Activated naive CD8-positive, alpha-beta T cell treated with anti-CD3 and anti-CD28 coated beads, Interleukin-2, amount 10 ng/mL, durations not matched to agents 7 days and 5 days (primary cell): ENCODE data around the gene ACOT12. TPM values are rescaled to one million over a fixed set of nuclear protein-coding genes. Genes with fewer than 3 reads are reported as not detected.
"Not testable (repeated sequence)": the region's sequence is repeated elsewhere in the genome, so short reads cannot be mapped to it uniquely, and the experiment has no call there.

Source experiments
- ATAC-seq: fragments of 150-1000 bp; cut with Tn5 transposase; one replicate; pipeline ENCODE4 v1.10.0; 2021; ENCODE audit warnings: low read depth, moderate library complexity
- POLR2A ChIA-PET: fragments of 350-600 bp; sonication (Branson Sonifier 250); formaldehyde crosslinking; loops from one replicate; lab custom pipeline; 2021; ENCODE audit warnings: antibody characterized with exemption; lab: Charles Lee
- DNase-seq: peaks from one replicate; pipeline ENCODE4 v3.0.0; 2021
- H3K27ac Mint-ChIP-seq: one replicate; pipeline ENCODE4 v1.8.0; 2022; ENCODE audit warnings: mild to moderate bottlenecking, mixed read lengths
- H3K27me3 Mint-ChIP-seq: one replicate; pipeline ENCODE4 v1.8.0; 2022; ENCODE audit warnings: mild to moderate bottlenecking, moderate library complexity, mixed read lengths
- H3K36me3 Mint-ChIP-seq: one replicate; pipeline ENCODE4 v1.8.0; 2021; ENCODE audit warnings: mild to moderate bottlenecking, mixed read lengths
- H3K4me1 Mint-ChIP-seq: one replicate; pipeline ENCODE4 v1.8.0; 2021; ENCODE audit warnings: mixed read lengths
- H3K4me3 Mint-ChIP-seq: one replicate; pipeline ENCODE4 v1.8.0; 2022; ENCODE audit warnings: mild to moderate bottlenecking, moderate library complexity, mixed read lengths
- H3K9me3 Mint-ChIP-seq: one replicate; pipeline ENCODE4 v1.8.0; 2021; ENCODE audit warnings: mixed read lengths
- total RNA-seq, 2 experiments: library from RNA; stranded (reverse); gene quantifications; one replicate each; pipeline ENCODE4 v1.2.3, GENCODE V29; 2021

The ACOT12 gene
- total RNA-seq, 2 experiments from 2014 or later: not detected

GRCh38 chr5:81417052-81417451 is 23.1 kb upstream of the ACOT12 start:
- Mint-ChIP-seq H3K27ac (no peak overlapping the region), H3K36me3 (peaks cover 5% of the 10 kb centered on the region), H3K4me3 (no peak overlapping the region), H3K27me3 (no peaks in the 10 kb centered on the region), H3K4me1 (peaks cover 22% of the 10 kb centered on the region), H3K9me3 (no peaks in the 10 kb centered on the region)
- ATAC-seq (no peak), DNase-seq (no peak)
- POLR2A ChIA-PET: no interaction called here

GRCh38 chr5:81409896-81410295 is 16.0 kb upstream of the ACOT12 start:
- Mint-ChIP-seq H3K4me1 (no peaks in the 10 kb centered on the region), H3K27me3 (peaks cover 2% of the 10 kb centered on the region), H3K4me3 (no peak overlapping the region), H3K9me3 (no peaks in the 10 kb centered on the region), H3K27ac (no peak overlapping the region), H3K36me3 (peaks cover 1% of the 10 kb centered on the region)
- POLR2A ChIA-PET: no interaction called here
- no peak for ATAC-seq
- no peak for DNase-seq

- no peaks in the 10 kb centered on the region for H3K4me1 Mint-ChIP-seq
- POLR2A ChIA-PET: no interaction called here
- DNase-seq: no peak
Measured at GRCh38 chr5:81409361-81409760, 15.4 kb upstream of the ACOT12 start.

GRCh38 chr5:81408496-81408895 is 14.6 kb upstream of the ACOT12 start:
- Mint-ChIP-seq H3K4me3 (no peak overlapping the region), H3K9me3 (no peaks in the 10 kb centered on the region), H3K27me3 (peaks cover 5% of the 10 kb centered on the region), H3K27ac (no peak overlapping the region), H3K36me3 (peaks cover 1% of the 10 kb centered on the region), H3K4me1 (no peaks in the 10 kb centered on the region)
- DNase-seq (no peak), ATAC-seq (no peak)
- POLR2A ChIA-PET: no interaction called here

More at GRCh38 chr5:81409361-81409760, 15.4 kb upstream of the ACOT12 start:
- H3K27ac Mint-ChIP-seq: no peak overlapping the region
- H3K36me3 Mint-ChIP-seq: peaks cover 1% of the 10 kb centered on the region
- H3K4me3 Mint-ChIP-seq: no peak overlapping the region
- ATAC-seq: no peak
- H3K9me3 Mint-ChIP-seq: no peaks in the 10 kb centered on the region
- H3K27me3 Mint-ChIP-seq: peaks cover 2% of the 10 kb centered on the region

GRCh38 chr5:81407811-81408210 is 13.9 kb upstream of the ACOT12 start:
- H3K36me3 Mint-ChIP-seq, DNase-seq, H3K9me3 Mint-ChIP-seq, H3K27me3 Mint-ChIP-seq, POLR2A ChIA-PET, ATAC-seq, H3K4me1 Mint-ChIP-seq, H3K27ac Mint-ChIP-seq, H3K4me3 Mint-ChIP-seq: not testable (repeated sequence)

GRCh38 chr5:81405126-81405891 is 11.4 kb upstream of the ACOT12 start:
- H3K4me3 Mint-ChIP-seq: no peak overlapping the region
- H3K27me3 Mint-ChIP-seq: peaks cover 18% of the 10 kb centered on the region
- no peaks in the 10 kb centered on the region for H3K9me3 Mint-ChIP-seq
- H3K36me3 Mint-ChIP-seq: peaks cover 1% of the 10 kb centered on the region
- ATAC-seq (no peak), DNase-seq (no peak)
- H3K4me1 Mint-ChIP-seq: no peaks in the 10 kb centered on the region
- H3K27ac Mint-ChIP-seq: no peak overlapping the region
- POLR2A ChIA-PET: no interaction called here

GRCh38 chr5:81402192-81402930 is 8.4 kb upstream of the ACOT12 start:
- Mint-ChIP-seq H3K9me3 (peaks cover 2% of the 10 kb centered on the region), H3K4me3 (no peak overlapping the region), H3K36me3 (no peaks in the 10 kb centered on the region), H3K27me3 (peaks cover 24% of the 10 kb centered on the region), H3K4me1 (peaks cover 1% of the 10 kb centered on the region), H3K27ac (no peak overlapping the region)
- no peak for DNase-seq
- POLR2A ChIA-PET: no interaction called here
- no peak for ATAC-seq

- Mint-ChIP-seq H3K9me3 (peaks cover 2% of the 10 kb centered on the region), H3K4me1 (peaks cover 1% of the 10 kb centered on the region), H3K27ac (no peak overlapping the region), H3K27me3 (peaks cover 34% of the 10 kb centered on the region), H3K36me3 (no peaks in the 10 kb centered on the region), H3K4me3 (no peak overlapping the region)
- POLR2A ChIA-PET: no interaction called here
- no peak for DNase-seq
- no peak for ATAC-seq
Measured at GRCh38 chr5:81401266-81401665, 7.3 kb upstream of the ACOT12 start.

GRCh38 chr5:81400375-81400774 is 6.4 kb upstream of the ACOT12 start:
- H3K27ac Mint-ChIP-seq: no peak overlapping the region
- no peak for DNase-seq
- H3K27me3 Mint-ChIP-seq: peaks cover 41% of the 10 kb centered on the region
- H3K9me3 Mint-ChIP-seq: peaks cover 2% of the 10 kb centered on the region
- peaks cover 1% of the 10 kb centered on the region for H3K4me1 Mint-ChIP-seq
- no peak for ATAC-seq
- H3K36me3 Mint-ChIP-seq: no peaks in the 10 kb centered on the region
- POLR2A ChIA-PET: no interaction called here
- H3K4me3 Mint-ChIP-seq: no peak overlapping the region

- POLR2A ChIA-PET: no interaction called here
- Mint-ChIP-seq H3K27me3 (peaks cover 50% of the 10 kb centered on the region), H3K4me1 (peaks cover 3% of the 10 kb centered on the region), H3K9me3 (peaks cover 2% of the 10 kb centered on the region), H3K4me3 (no peak overlapping the region), H3K27ac (no peak overlapping the region), H3K36me3 (no peaks in the 10 kb centered on the region)
- ATAC-seq (no peak), DNase-seq (no peak)
Measured at GRCh38 chr5:81398741-81399140, 4.8 kb upstream of the ACOT12 start.

- Mint-ChIP-seq H3K36me3 (no peaks in the 10 kb centered on the region), H3K27me3 (peaks cover 52% of the 10 kb centered on the region), H3K9me3 (peaks cover 2% of the 10 kb centered on the region), H3K4me1 (peaks cover 7% of the 10 kb centered on the region), H3K27ac (no peak overlapping the region), H3K4me3 (no peak overlapping the region)
- POLR2A ChIA-PET: no interaction called here
- ATAC-seq (no peak), DNase-seq (no peak)
Measured at GRCh38 chr5:81397176-81397575, 3.2 kb upstream of the ACOT12 start.

- Mint-ChIP-seq H3K9me3 (peaks cover 3% of the 10 kb centered on the region), H3K36me3 (no peaks in the 10 kb centered on the region), H3K4me1 (peaks cover 7% of the 10 kb centered on the region), H3K27me3 (peaks cover 59% of the 10 kb centered on the region), H3K27ac (no peak overlapping the region), H3K4me3 (no peak overlapping the region)
- ATAC-seq: no peak
- no peak for DNase-seq
- POLR2A ChIA-PET: no interaction called here
Measured at GRCh38 chr5:81395262-81395661, 1.3 kb upstream of the ACOT12 start.

- no peak for DNase-seq
- Mint-ChIP-seq H3K4me3 (peak overlapping the region; percentile 53), H3K9me3 (peaks cover 1% of the 10 kb centered on the region), H3K27me3 (peaks cover 61% of the 10 kb centered on the region), H3K4me1 (peaks cover 6% of the 10 kb centered on the region), H3K27ac (no peak overlapping the region), H3K36me3 (no peaks in the 10 kb centered on the region)
- POLR2A ChIA-PET: no interaction called here
- no peak for ATAC-seq
Measured at GRCh38 chr5:81393430-81393782, 528 bp downstream of the ACOT12 start.

- Mint-ChIP-seq H3K4me3 (no peak overlapping the region), H3K27me3 (peaks cover 34% of the 10 kb centered on the region), H3K36me3 (peaks cover 2% of the 10 kb centered on the region), H3K9me3 (peaks cover 1% of the 10 kb centered on the region), H3K27ac (no peak overlapping the region), H3K4me1 (peaks cover 4% of the 10 kb centered on the region)
- POLR2A ChIA-PET: no interaction called here
- DNase-seq (no peak), ATAC-seq (no peak)
Measured at GRCh38 chr5:81389025-81389424, 4.9 kb downstream of the ACOT12 start.
